ENCODE measurements around the gene IGSF1.

Gene IGSF1

DNA sequence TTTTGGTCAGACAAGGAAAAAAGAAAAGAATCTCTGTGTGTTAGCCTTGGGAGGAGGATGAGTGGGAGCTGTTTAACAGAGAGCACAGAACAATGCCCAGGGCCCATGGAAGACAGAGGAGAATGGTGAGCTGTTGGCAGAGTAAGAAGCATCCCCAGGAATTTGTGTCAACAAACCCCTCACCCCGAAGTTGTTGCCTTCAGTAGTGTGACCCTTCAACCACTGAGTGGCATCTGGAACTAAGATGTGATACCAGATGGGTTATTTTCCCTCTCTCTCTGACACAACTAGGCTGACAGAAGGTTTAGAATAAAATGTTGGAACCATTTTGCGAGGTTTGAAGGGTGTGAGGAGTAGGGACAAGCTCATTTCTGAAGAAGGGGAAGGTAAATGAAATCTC lies 25.1 kb downstream of the IGSF1 start:
- Histone ChIP-seq H3K4me1 (ENCODE audit: control insufficient read depth, low read length) (no peaks in the 10 kb centered on the region), H3K27ac (ENCODE audit: low read depth, low read length) (no peak overlapping the region), H3K9me2 (replicated peaks; ENCODE audit: control insufficient read depth, low read length) (no peaks in the 10 kb centered on the region), H3K4me2 (ENCODE audit: low read length) (no peak overlapping the region), H3K27me3 (ENCODE audit: control insufficient read depth, low read length) (no peaks in the 10 kb centered on the region), H3K4me3 (ENCODE audit: low read length) (no peak overlapping the region), H3K36me3 (ENCODE audit: control insufficient read depth, low read length) (no peaks in the 10 kb centered on the region), H3F3A (ENCODE audit: control insufficient read depth, insufficient read depth) (no peaks in the 10 kb centered on the region), H3K9me3 (ENCODE audit: control insufficient read depth, insufficient read depth, low read length) (no peaks in the 10 kb centered on the region), H3K79me2 (ENCODE audit: control insufficient read depth, low read length) (no peaks in the 10 kb centered on the region), H4K20me1 (ENCODE audit: control insufficient read depth, insufficient read depth, low read depth, low read length) (no peaks in the 10 kb centered on the region)
- TF ChIP-seq, protein P1, sequence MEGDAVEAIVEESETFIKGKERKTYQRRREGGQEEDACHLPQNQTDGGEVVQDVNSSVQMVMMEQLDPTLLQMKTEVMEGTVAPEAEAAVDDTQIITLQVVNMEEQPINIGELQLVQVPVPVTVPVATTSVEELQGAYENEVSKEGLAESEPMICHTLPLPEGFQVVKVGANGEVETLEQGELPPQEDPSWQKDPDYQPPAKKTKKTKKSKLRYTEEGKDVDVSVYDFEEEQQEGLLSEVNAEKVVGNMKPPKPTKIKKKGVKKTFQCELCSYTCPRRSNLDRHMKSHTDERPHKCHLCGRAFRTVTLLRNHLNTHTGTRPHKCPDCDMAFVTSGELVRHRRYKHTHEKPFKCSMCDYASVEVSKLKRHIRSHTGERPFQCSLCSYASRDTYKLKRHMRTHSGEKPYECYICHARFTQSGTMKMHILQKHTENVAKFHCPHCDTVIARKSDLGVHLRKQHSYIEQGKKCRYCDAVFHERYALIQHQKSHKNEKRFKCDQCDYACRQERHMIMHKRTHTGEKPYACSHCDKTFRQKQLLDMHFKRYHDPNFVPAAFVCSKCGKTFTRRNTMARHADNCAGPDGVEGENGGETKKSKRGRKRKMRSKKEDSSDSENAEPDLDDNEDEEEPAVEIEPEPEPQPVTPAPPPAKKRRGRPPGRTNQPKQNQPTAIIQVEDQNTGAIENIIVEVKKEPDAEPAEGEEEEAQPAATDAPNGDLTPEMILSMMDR (IDR thresholded peaks at IDR 0.05; ENCODE audit: low read depth, low read length, poor library complexity, severe bottlenecking): no peak
- no peak for TF ChIP-seq EZH2phosphoT487 (IDR thresholded peaks at IDR 0.05; ENCODE audit: borderline replicate concordance, low read length)

GRCh38 chrX:131262738-131263679 lies 26.1 kb downstream of the IGSF1 start:
- Histone ChIP-seq H3K4me1 (ENCODE audit: control insufficient read depth, low read length) (no peaks in the 10 kb centered on the region), H3K79me2 (ENCODE audit: control insufficient read depth, low read length) (no peaks in the 10 kb centered on the region), H3F3A (ENCODE audit: control insufficient read depth, insufficient read depth) (no peaks in the 10 kb centered on the region), H3K27ac (ENCODE audit: low read depth, low read length) (no peak overlapping the region), H3K36me3 (ENCODE audit: control insufficient read depth, low read length) (no peaks in the 10 kb centered on the region), H3K27me3 (ENCODE audit: control insufficient read depth, low read length) (no peaks in the 10 kb centered on the region), H3K9me2 (replicated peaks; ENCODE audit: control insufficient read depth, low read length) (no peaks in the 10 kb centered on the region), H3K9me3 (ENCODE audit: control insufficient read depth, insufficient read depth, low read length) (no peaks in the 10 kb centered on the region), H4K20me1 (ENCODE audit: control insufficient read depth, insufficient read depth, low read depth, low read length) (no peaks in the 10 kb centered on the region), H3K4me2 (ENCODE audit: low read length) (no peak overlapping the region), H3K4me3 (ENCODE audit: low read length) (no peak overlapping the region)
- TF ChIP-seq, protein P1 (IDR thresholded peaks at IDR 0.05; ENCODE audit: low read depth, low read length, poor library complexity, severe bottlenecking): peak; percentile 36
- no peak for TF ChIP-seq EZH2phosphoT487 (IDR thresholded peaks at IDR 0.05; ENCODE audit: borderline replicate concordance, low read length)

- TF ChIP-seq, protein P1 (IDR thresholded peaks at IDR 0.05; ENCODE audit: low read depth, low read length, poor library complexity, severe bottlenecking): no peak
- no peak for TF ChIP-seq EZH2phosphoT487 (IDR thresholded peaks at IDR 0.05; ENCODE audit: borderline replicate concordance, low read length)
- Histone ChIP-seq H4K20me1 (ENCODE audit: control insufficient read depth, insufficient read depth, low read depth, low read length) (no peaks in the 10 kb centered on the region), H3F3A (ENCODE audit: control insufficient read depth, insufficient read depth) (no peaks in the 10 kb centered on the region), H3K4me3 (ENCODE audit: low read length) (no peak overlapping the region), H3K4me1 (ENCODE audit: control insufficient read depth, low read length) (no peaks in the 10 kb centered on the region), H3K9me2 (replicated peaks; ENCODE audit: control insufficient read depth, low read length) (no peaks in the 10 kb centered on the region), H3K27me3 (ENCODE audit: control insufficient read depth, low read length) (no peaks in the 10 kb centered on the region), H3K36me3 (ENCODE audit: control insufficient read depth, low read length) (no peaks in the 10 kb centered on the region), H3K9me3 (ENCODE audit: control insufficient read depth, insufficient read depth, low read length) (no peaks in the 10 kb centered on the region), H3K79me2 (ENCODE audit: control insufficient read depth, low read length) (no peaks in the 10 kb centered on the region), H3K27ac (ENCODE audit: low read depth, low read length) (no peak overlapping the region), H3K4me2 (ENCODE audit: low read length) (no peak overlapping the region)
Measured at GRCh38 chrX:131262200-131262599, 26.9 kb downstream of the IGSF1 start.

Data from DOHH2 (cell line).